Endothelial cell of umbilical vein (primary cell): ENCODE results near the gene PERP.

Experiments
- CTCF ChIP-seq, 2 donors: IDR thresholded peaks; 1 replicate in 1 of 2; 2 replicates in 1 of 2; pipeline ENCODE4 v1.5.1; 2011; ENCODE audit warnings: low read length in 2 of 2, mild to moderate bottlenecking in 2 of 2, moderate library complexity in 2 of 2, control low read depth in 1 of 2, inconsistent platforms in 1 of 2, low read depth in 1 of 2; ENCODE audit not compliant: insufficient read depth in 1 of 2; ENCODE audit errors: extremely low read depth in 1 of 2
- GATA2 ChIP-seq: IDR thresholded peaks from 2 replicates; pipeline ENCODE4 v1.7.0; 2011; ENCODE audit warnings: low read depth, mild to moderate bottlenecking, moderate library complexity, mixed read lengths, low read length; ENCODE audit not compliant: insufficient read length, insufficient read depth
- MAX ChIP-seq: IDR thresholded peaks from 2 replicates; pipeline ENCODE4 v1.6.1; 2011; ENCODE audit not compliant: insufficient read depth, insufficient read length
- POLR2A ChIP-seq: IDR thresholded peaks from 2 replicates; pipeline ENCODE4 v1.6.1; 2012; ENCODE audit warnings: low read depth, mild to moderate bottlenecking, control low read depth, low read length
- POLR2AphosphoS5 ChIP-seq: IDR thresholded peaks from 2 replicates; pipeline ENCODE4 v1.6.1; 2012; ENCODE audit warnings: low read depth, mild to moderate bottlenecking, control low read depth, low read length, moderate library complexity; ENCODE audit not compliant: insufficient read depth

GRCh38 chr6:138107078-138107751 lies at the start of gene PERP:
- no peak for TF ChIP-seq CTCF (IDR thresholded peaks at IDR 0.05; ENCODE audit: extremely low read depth in 1 of 2, insufficient read depth in 1 of 2, low read depth in 1 of 2, low read length in 2 of 2)
- TF ChIP-seq MAX = no peak
- no peak for TF ChIP-seq GATA2
- peak; percentile 61 for TF ChIP-seq POLR2A
- peak; percentile 68 for TF ChIP-seq POLR2AphosphoS5
